ENCODE results near the gene SCAI.

DNA sequence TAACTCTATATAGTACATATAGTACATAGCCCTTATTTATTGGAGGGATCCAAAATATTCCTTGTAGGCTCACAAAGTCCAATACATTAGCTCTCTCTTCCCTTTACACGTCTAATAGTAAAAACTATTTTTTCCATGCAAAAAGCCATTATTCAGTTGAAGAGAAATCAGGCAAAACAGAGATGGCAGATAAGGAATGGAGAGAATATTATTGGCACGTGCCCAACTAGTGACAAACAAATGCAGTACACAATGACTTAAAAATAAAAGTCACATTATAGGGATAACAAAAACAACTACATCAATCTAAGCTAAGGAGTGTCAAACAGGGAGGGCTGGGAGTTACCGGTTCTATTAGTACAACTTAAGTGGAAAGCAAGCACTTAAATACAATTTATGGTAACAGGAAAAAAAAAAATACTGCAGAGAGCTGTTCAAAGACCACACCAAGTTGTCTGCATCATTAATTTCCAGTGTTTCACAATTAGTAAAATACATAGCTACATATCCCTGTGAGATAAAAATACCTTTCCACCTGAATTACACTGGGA lies 4.1 kb upstream of the SCAI start:
- TF ChIP-seq POLR2A (IDR thresholded peaks at IDR 0.05) (no peak), CTCF (IDR thresholded peaks at IDR 0.05) (no peak)

Measured in right lobe of liver (tissue), 4 donors.